ENCODE measurements around the gene VSTM5.

VSTM5 gene

DNA sequence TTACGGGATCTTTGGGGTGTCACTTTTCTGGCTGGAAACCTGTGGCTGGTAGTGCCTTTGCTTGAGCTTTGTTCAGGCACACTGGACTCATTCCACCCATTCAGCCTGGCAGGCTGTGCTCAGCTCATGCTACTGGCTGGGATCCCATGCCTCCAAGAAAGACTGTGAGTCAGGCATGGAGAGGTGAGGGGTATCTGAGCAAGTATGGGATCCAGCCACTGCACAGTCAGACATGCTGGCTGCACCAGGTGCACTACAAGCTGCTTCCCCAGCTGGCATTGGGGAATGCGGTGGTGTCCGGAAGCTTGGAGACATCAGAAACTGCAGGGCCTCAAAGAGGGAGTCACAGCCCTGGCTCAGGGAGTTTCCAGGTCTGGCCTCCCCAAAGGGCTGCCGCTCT lies 78.3 kb downstream of the VSTM5 start:
- Histone ChIP-seq H3K4me1 (peaks cover 11 to 42% (median 26%) of the 10 kb centered on the region in 10 experiments), H3K36me3 (peaks cover 6 to 17% (median 13%) of the 10 kb centered on the region in 11 experiments; a peak in 15 of 22 replicates)

DNA sequence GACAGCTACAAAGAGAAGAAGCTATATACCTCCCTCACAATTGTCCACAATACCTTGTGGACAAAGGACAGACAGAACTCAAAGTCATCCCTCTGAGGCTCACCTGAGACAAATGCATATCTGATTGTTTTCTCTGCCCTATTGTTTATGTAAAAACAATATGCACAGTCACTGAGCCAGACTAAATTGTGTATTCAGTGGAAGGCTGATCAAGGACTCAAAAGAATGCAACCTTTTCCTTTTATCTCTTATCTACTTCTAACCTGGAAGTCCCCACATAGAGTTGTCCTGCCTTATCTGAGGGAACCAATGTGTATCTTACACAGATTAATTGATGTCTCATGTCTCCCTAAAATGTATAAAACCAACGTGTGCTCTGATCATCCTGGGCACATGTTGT lies 80.3 kb downstream of the VSTM5 start:
- Histone ChIP-seq H3K9me3 (replicated peaks in 1 of 11) (peaks cover 28 to 44% (median 33%) of the 10 kb centered on the region in 11 experiments), H3K4me3 (no peak overlapping the region), H3K27me3 (no peaks in the 10 kb centered on the region), H3K27ac (no peak overlapping the region), H3K4me1 (peaks cover 7 to 25% (median 12%) of the 10 kb centered on the region in 10 experiments), H3K36me3 (peaks cover 7 to 33% (median 24%) of the 10 kb centered on the region in 11 experiments; a peak in 18 of 22 replicates), H3K4me2 (no peak overlapping the region), H3K9ac (no peak overlapping the region), H4K20me1 (no peaks in the 10 kb centered on the region)
- no peak for TF ChIP-seq Cebpa-rat (IDR thresholded peaks at IDR 0.05)

More for the DNA sequence above, 78.3 kb downstream of the VSTM5 start:
- Histone ChIP-seq H4K20me1 (no peaks in the 10 kb centered on the region), H3K9me3 (replicated peaks in 1 of 11) (peaks cover 20 to 43% (median 31%) of the 10 kb centered on the region in 11 experiments), H3K27me3 (no peaks in the 10 kb centered on the region), H3K27ac (no peak overlapping the region), H3K4me2 (no peak overlapping the region), H3K4me3 (no peak overlapping the region), H3K9ac (no peak overlapping the region)
- TF ChIP-seq Cebpa-rat (IDR thresholded peaks at IDR 0.05) = no peak

Data from BLaER1 treated with 17β-estradiol and CSF1 and Interleukin-3, amounts not matched to agents 10 nM and 100 nM (cell line).